ENCODE data around the gene EFHD1.
"Not testable (repeated sequence)": the region's sequence is repeated elsewhere in the genome, so short reads cannot be mapped to it uniquely, and the experiment has no call there.

EFHD1 gene

GRCh38 chr2:232649033-232649432 is 15.6 kb downstream of the EFHD1 start:
- DNase-seq (ENCODE audit: low read depth in 2 of 2) = no peak

- no peak for DNase-seq (ENCODE audit: low read depth in 2 of 2)
Observed at GRCh38 chr2:232652505-232652851, 19.1 kb downstream of the EFHD1 start.

GRCh38 chr2:232653441-232653840 is 20.0 kb downstream of the EFHD1 start:
- no peak for DNase-seq (ENCODE audit: low read depth in 2 of 2)

GRCh38 chr2:232655392-232655791 is 22.0 kb downstream of the EFHD1 start:
- no peak for DNase-seq (ENCODE audit: low read depth in 2 of 2)

GRCh38 chr2:232658217-232658785 is 24.9 kb downstream of the EFHD1 start:
- DNase-seq (ENCODE audit: low read depth in 2 of 2) = no peak

- DNase-seq (ENCODE audit: low read depth in 2 of 2) = no peak
Observed at GRCh38 chr2:232659359-232659758, 26.0 kb downstream of the EFHD1 start.

- no peak for DNase-seq (ENCODE audit: low read depth in 2 of 2)
Observed at GRCh38 chr2:232662486-232663260, 29.3 kb downstream of the EFHD1 start.

- no peak for DNase-seq (ENCODE audit: low read depth in 2 of 2)
Observed at GRCh38 chr2:232666051-232666805, 32.8 kb downstream of the EFHD1 start.

- DNase-seq (ENCODE audit: low read depth in 2 of 2) = no peak
Observed at GRCh38 chr2:232667989-232668583, 34.7 kb downstream of the EFHD1 start.

- no peak for DNase-seq (ENCODE audit: low read depth in 2 of 2)
Observed at GRCh38 chr2:232668805-232669444, 35.5 kb downstream of the EFHD1 start.

- DNase-seq (ENCODE audit: low read depth in 2 of 2) = no peak
Observed at GRCh38 chr2:232672588-232672987, 39.2 kb downstream of the EFHD1 start.

- no peak for DNase-seq (ENCODE audit: low read depth in 2 of 2)
Observed at GRCh38 chr2:232674491-232674890, 41.1 kb downstream of the EFHD1 start.

- DNase-seq (ENCODE audit: low read depth in 2 of 2) = no peak
Observed at GRCh38 chr2:232675381-232675780, 42.0 kb downstream of the EFHD1 start.

- no peak for DNase-seq (ENCODE audit: low read depth in 2 of 2)
Observed at GRCh38 chr2:232680006-232680405, 46.6 kb downstream of the EFHD1 start.

GRCh38 chr2:232681527-232681926 is 48.1 kb downstream of the EFHD1 start:
- no peak for DNase-seq (ENCODE audit: low read depth in 2 of 2)

- no peak for DNase-seq (ENCODE audit: low read depth in 2 of 2)
Observed at GRCh38 chr2:232683368-232683767, 50.0 kb downstream of the EFHD1 start.

- not testable (repeated sequence) for DNase-seq (ENCODE audit: low read depth in 2 of 2)
Observed at GRCh38 chr2:232685391-232685790, 52.0 kb downstream of the EFHD1 start.

- DNase-seq (ENCODE audit: low read depth in 2 of 2) = no peak
Observed at GRCh38 chr2:232687382-232688160, 54.2 kb downstream of the EFHD1 start.

GRCh38 chr2:232688201-232688600 is 54.8 kb downstream of the EFHD1 start:
- no peak for DNase-seq (ENCODE audit: low read depth in 2 of 2)

- DNase-seq (ENCODE audit: low read depth in 2 of 2) = no peak
Observed at GRCh38 chr2:232689152-232689910, 55.9 kb downstream of the EFHD1 start.

Measured in stimulated activated CD4-positive, alpha-beta T cell treated with anti-CD3 and anti-CD28 coated beads, Interleukin-1b, Interleukin-23, amount 100 ng/mL, for 1 hour (primary cell).